K562 (cell line): ENCODE results near the gene VSTM2B. TPM values are rescaled to one million over a fixed set of nuclear protein-coding genes. Genes with fewer than 3 reads are reported as not detected.

Experiments used
- ATAC-seq: fragments of 200-7000 bp; cut with Tn5 transposase; 3 replicates; pipeline ENCODE4 v1.9.1; 2020; ENCODE audit warnings: moderate library complexity
- BruUV-seq: library from RNA; stranded (reverse); fragments of 400-500 nt; replicated peaks from 2 replicates; lab custom pipeline; 2021; lab: Mats Ljungman, UMichigan
- CTCF ChIA-PET: fragments of 300-600 bp; formaldehyde crosslinking; extraction: SDS; loops from one replicate; lab custom pipeline; 2021; ENCODE audit warnings: low intra/inter-chr PET ratio; lab: Yijun Ruan, JAX
- POLR2A ChIA-PET: fragments of 300-600, 350-650 bp; sonication (Branson Sonifier 250); formaldehyde crosslinking; extraction: SDS; loops from one replicate; lab custom pipeline; 2021; ENCODE audit warnings: antibody characterized with exemption, inconsistent platforms; lab: Yijun Ruan, JAX
- DNase-seq, 4 experiments: peaks; one replicate each; pipeline versions ENCODE4 v3.0.0 to v3.0.0-alpha.2; 2011 to 2018; ENCODE audit warnings: low spot score in 3 of 4, mixed read lengths in 3 of 4; ENCODE audit errors: extremely low read depth in 1 of 4
- FAIRE-seq: peaks from 2 replicates; lab custom pipeline; 2011; peaks lifted over from hg19 to GRCh38; lab: Jason Lieb, UNC
- H2AFZ ChIP-seq: 2 replicates; pipeline ENCODE4 v1.6.0; 2011; ENCODE audit warnings: low read depth, low read length, control low read depth, inconsistent platforms
- H3K27ac ChIP-seq: fragments of 200-600 bp; 3 replicates; pipeline ENCODE4 v1.8.0; 2011; ENCODE audit warnings: low read depth, mild to moderate bottlenecking, control low read depth, inconsistent platforms, low read length, moderate library complexity, mixed read lengths; ENCODE audit errors: extremely low read depth
- H3K27me3 ChIP-seq, 2 experiments: fragments of 300-600 bp in 1 of 2; 2 replicates in 1 of 2; 3 replicates in 1 of 2; pipeline versions ENCODE4 v1.6.0 to v1.8.0; 2011; ENCODE audit warnings: inconsistent platforms in 2 of 2, low read length in 2 of 2, mild to moderate bottlenecking in 1 of 2, mixed read lengths in 1 of 2, moderate library complexity in 1 of 2; ENCODE audit not compliant: control insufficient read depth in 2 of 2, insufficient read depth in 2 of 2
- H3K36me3 ChIP-seq: fragments of 300-600 bp; 3 replicates; pipeline ENCODE4 v1.8.0; 2011; ENCODE audit warnings: mild to moderate bottlenecking, low read length, inconsistent platforms; ENCODE audit not compliant: control insufficient read depth, insufficient read depth
- H3K4me1 ChIP-seq, 2 experiments: fragments of 200-600 bp in 1 of 2; replicated peaks in 1 of 2; 2 replicates in 1 of 2; 3 replicates in 1 of 2; pipeline versions ENCODE4 v1.5.1 to v1.8.0; 2011; ENCODE audit warnings: inconsistent platforms in 2 of 2, low read length in 2 of 2, mild to moderate bottlenecking in 1 of 2, mixed read lengths in 1 of 2, moderate library complexity in 1 of 2; ENCODE audit not compliant: control insufficient read depth in 2 of 2, insufficient read depth in 2 of 2
- H3K4me2 ChIP-seq: 2 replicates; pipeline ENCODE4 v1.6.1; 2011; ENCODE audit warnings: low read length, control low read depth, inconsistent platforms, mixed read lengths; ENCODE audit not compliant: insufficient read depth
- H3K4me3 ChIP-seq: fragments of 200-600 bp; sonication (generic), shearing (Covaris generic); 2 replicates; pipeline ENCODE4 v1.5.1; 2016; ENCODE audit warnings: control low read depth, inconsistent platforms
- H3K79me2 ChIP-seq: fragments of 200-600 bp; 3 replicates; pipeline ENCODE4 v1.8.0; 2011; ENCODE audit warnings: low read length, inconsistent platforms; ENCODE audit not compliant: control insufficient read depth, insufficient read depth
- H3K9ac ChIP-seq, 2 experiments: 2 replicates each; pipeline versions ENCODE4 v1.6.0 to v1.6.1; 2011; ENCODE audit warnings: low read depth in 2 of 2, low read length in 2 of 2, control low read depth in 1 of 2, inconsistent platforms in 1 of 2, mild to moderate bottlenecking in 1 of 2, mixed read lengths in 1 of 2; ENCODE audit not compliant: insufficient read depth in 1 of 2
- H3K9me1 ChIP-seq: one replicate; pipeline ENCODE4 v1.6.0; 2011; ENCODE audit warnings: inconsistent platforms, mild to moderate bottlenecking, low read length, moderate library complexity; ENCODE audit not compliant: control insufficient read depth, insufficient read depth
- H3K9me3 ChIP-seq: replicated peaks from 2 replicates; pipeline ENCODE4 v1.5.1; 2011; ENCODE audit warnings: low read depth, low read length, inconsistent platforms; ENCODE audit not compliant: control insufficient read depth, insufficient read depth
- H4K20me1 ChIP-seq: replicated peaks from 2 replicates; pipeline ENCODE4 v1.6.1; 2011; ENCODE audit warnings: low read length, inconsistent platforms, mixed read lengths; ENCODE audit not compliant: control insufficient read depth, insufficient read depth
- C11orf30 ChIP-seq: fragments of 450-650 bp; IDR thresholded peaks from 2 replicates; pipeline ENCODE4 v1.6.1; 2016; ENCODE audit warnings: low read depth, mild to moderate bottlenecking
- E2F4 ChIP-seq: sonication (generic); formaldehyde crosslinking; IDR thresholded peaks from 2 replicates; pipeline ENCODE4 v1.8.0; 2022; ENCODE audit warnings: mild to moderate bottlenecking, low read depth, missing genetic modification reagents
- ILF3 ChIP-seq: fragments of 450-650 bp; IDR thresholded peaks from 2 replicates; pipeline ENCODE4 v1.6.1; 2018; ENCODE audit warnings: antibody characterized with exemption, mild to moderate bottlenecking, moderate library complexity, borderline replicate concordance
- JUNB ChIP-seq: fragments of 450-650 bp; formaldehyde crosslinking; conservative IDR thresholded peaks from 2 replicates; pipeline ENCODE4 v1.4.0; 2020; ENCODE audit warnings: mild to moderate bottlenecking
- KDM2B ChIP-seq: fragments of 250-450 bp; sonication (Bioruptor Pico); IDR thresholded peaks from 2 replicates; pipeline ENCODE4 v1.8.0; 2021; ENCODE audit warnings: mild to moderate bottlenecking, moderate library complexity
- MBD2 ChIP-seq: sonication (generic); IDR thresholded peaks from 2 replicates; pipeline ENCODE4 v1.6.1; 2016; ENCODE audit warnings: low read depth, borderline replicate concordance
- NCOA2 ChIP-seq, 2 experiments: fragments of 450-650 bp; IDR thresholded peaks; 2 replicates each; pipeline ENCODE4 v1.6.1; 2018; ENCODE audit warnings: mild to moderate bottlenecking in 2 of 2, moderate library complexity in 1 of 2; ENCODE audit not compliant: partially characterized antibody in 2 of 2
- NKRF ChIP-seq: fragments of 450-650 bp; IDR thresholded peaks from 2 replicates; pipeline ENCODE4 v1.6.1; 2016; ENCODE audit warnings: borderline replicate concordance
- NR3C1 ChIP-seq: sonication (generic); formaldehyde crosslinking; IDR thresholded peaks from 2 replicates; pipeline ENCODE4 v1.8.1; 2022; ENCODE audit warnings: missing genetic modification reagents
- SMAD2 ChIP-seq: fragments of 150-350 bp; IDR thresholded peaks from 2 replicates; pipeline ENCODE4 v1.6.1; 2014; ENCODE audit warnings: low read depth, mild to moderate bottlenecking, low read length
- ZC3H8 ChIP-seq: fragments of 450-650 bp; IDR thresholded peaks from 2 replicates; pipeline ENCODE4 v1.6.1; 2017
- ZNF444 ChIP-seq: fragments of 250-450 bp; sonication (Bioruptor Pico); IDR thresholded peaks from 2 replicates; pipeline ENCODE4 v1.4.0; 2020; ENCODE audit warnings: mild to moderate bottlenecking, moderate library complexity
- WGBS: fragments of 100-300 bp; shearing (Covaris generic); methylation state at CpG from one replicate; pipeline ENCODE4 v1.1.6; 2016; ENCODE audit warnings: low coverage, mixed read lengths; ENCODE audit not compliant: insufficient coverage; ENCODE audit errors: missing lambda C conversion rate; 5-methylcytosine and 5-hydroxymethylcytosine counted together
- in situ Hi-C: fragments of 300-500 bp; cut with MboI; formaldehyde crosslinking; loops from 4 replicates; pipeline ENCODE4 v1.15.0; 2018; ENCODE audit warnings: inconsistent platforms, mixed read lengths
- intact Hi-C: fragments of 100-400 bp; cut with micrococcal nuclease; formaldehyde crosslinking; loops from 2 replicates; pipeline ENCODE4 v1.14.2; 2022
- polyA plus RNA-seq, 8 experiments: library from polyadenylated mRNA; depleted of rRNA in 4 of 8; stranded (reverse) in 5 of 8; unstranded in 3 of 8; fragments of >200 nt; fragmentation: Nextera tagmentation in 2 of 8; fragmentation: Illumina TruSeq in 1 of 8; extraction: Ambion mirVana in 2 of 8; extraction: Trizol in 1 of 8; gene quantifications; 2 replicates each; pipeline versions ENCODE4 v1.2.1 to v1.2.3, GENCODE V29; 2011 to 2014; ENCODE audit warnings: inconsistent platforms in 1 of 8, missing spikeins in 1 of 8
- total RNA-seq, 7 experiments: library from RNA; depleted of rRNA in 6 of 7; stranded (reverse); fragments of >200 nt in 6 of 7; fragmentation: Illumina TruSeq in 2 of 7; extraction: Trizol in 2 of 7; gene quantifications; 2 replicates each; pipeline versions ENCODE4 v1.2.1 to v1.2.3, GENCODE V29; 2011 to 2021; ENCODE audit warnings: low replicate concordance in 1 of 7
- TF ChIP-seq, protein P1 (sequence below): fragments of 250-450 bp; sonication (Bioruptor Pico); IDR thresholded peaks from 2 replicates; pipeline ENCODE4 v1.5.0; 2021; ENCODE audit warnings: mild to moderate bottlenecking, borderline replicate concordance

VSTM2B gene
- total and polyA plus RNA-seq, 9 of the 15 experiments (the other 6 are each of a cell fraction or from before 2014, with no cell fraction given) = not detected

- Histone ChIP-seq H3K4me1 (no peaks in the 10 kb centered on the region; a peak in 1 of 5 replicates), H3K9ac (no peak overlapping the region), H4K20me1 (no peaks in the 10 kb centered on the region), H3K27me3 (peaks cover 20 to 36% of the 10 kb centered on the region in 2 experiments; a peak in 4 of 5 replicates), H3K79me2 (no peaks in the 10 kb centered on the region), H3K4me2 (no peak overlapping the region), H3K9me1 (no peaks in the 10 kb centered on the region), H3K9me3 (no peaks in the 10 kb centered on the region), H3K27ac (no peak overlapping the region), H2AFZ (no peak overlapping the region), H3K36me3 (no peaks in the 10 kb centered on the region), H3K4me3 (no peak overlapping the region)
- no TSS peak for BruUV-seq
- DNase-seq (no peak), FAIRE-seq (no peak), ATAC-seq (no peak)
- POLR2A ChIA-PET = interaction anchor here (0.5 to 1.9 kb wide), 3 partner anchors 10 to 1335 kb away, joined by 3 to 5 read pairs (median 3); no protein-coding TSS in a partner anchor
- in situ Hi-C loops (no loop called here), intact Hi-C loops (no loop called here)
- CTCF ChIA-PET = no interaction called here
- WGBS = 0% methylated on average over 7 of the region's 7 CpGs
- no peak for TF ChIP-seq JUNB (CRISPR knock-in tag)
- TF ChIP-seq ILF3 = no peak
- no peak for TF ChIP-seq MBD2
- no peak for TF ChIP-seq NKRF
- no peak for TF ChIP-seq SMAD2
- TF ChIP-seq ZC3H8 = no peak
- TF ChIP-seq KDM2B = no peak
- no peak for TF ChIP-seq C11orf30
- TF ChIP-seq NR3C1 (CRISPR knock-in tag) = no peak
- no peak for TF ChIP-seq NCOA2 (IDR thresholded peaks at IDR 0.05; ENCODE audit: partially characterized antibody in 2 of 2)
- no peak for TF ChIP-seq E2F4
- TF ChIP-seq ZNF444 (CRISPR knock-in tag) = no peak
- TF ChIP-seq, protein P1, sequence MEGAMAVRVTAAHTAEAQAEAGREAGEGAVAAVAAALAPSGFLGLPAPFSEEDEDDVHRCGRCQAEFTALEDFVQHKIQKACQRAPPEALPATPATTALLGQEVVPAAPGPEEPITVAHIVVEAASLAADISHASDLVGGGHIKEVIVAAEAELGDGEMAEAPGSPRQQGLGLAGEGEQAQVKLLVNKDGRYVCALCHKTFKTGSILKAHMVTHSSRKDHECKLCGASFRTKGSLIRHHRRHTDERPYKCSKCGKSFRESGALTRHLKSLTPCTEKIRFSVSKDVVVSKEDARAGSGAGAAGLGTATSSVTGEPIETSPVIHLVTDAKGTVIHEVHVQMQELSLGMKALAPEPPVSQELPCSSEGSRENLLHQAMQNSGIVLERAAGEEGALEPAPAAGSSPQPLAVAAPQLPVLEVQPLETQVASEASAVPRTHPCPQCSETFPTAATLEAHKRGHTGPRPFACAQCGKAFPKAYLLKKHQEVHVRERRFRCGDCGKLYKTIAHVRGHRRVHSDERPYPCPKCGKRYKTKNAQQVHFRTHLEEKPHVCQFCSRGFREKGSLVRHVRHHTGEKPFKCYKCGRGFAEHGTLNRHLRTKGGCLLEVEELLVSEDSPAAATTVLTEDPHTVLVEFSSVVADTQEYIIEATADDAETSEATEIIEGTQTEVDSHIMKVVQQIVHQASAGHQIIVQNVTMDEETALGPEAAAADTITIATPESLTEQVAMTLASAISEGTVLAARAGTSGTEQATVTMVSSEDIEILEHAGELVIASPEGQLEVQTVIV (CRISPR knock-in tag) = no peak
Observed at GRCh38 chr19:29573486-29573885, 47.7 kb downstream of the VSTM2B start.
